H9 (cell line): Measurements from ENCODE around the gene AFF2. TPM values are rescaled to one million over a fixed set of nuclear protein-coding genes. Genes with fewer than 3 reads are reported as not detected.

ENCODE experiments used
- DNase-seq: peaks from one replicate; pipeline ENCODE4 v3.0.0-alpha.2; 2017
- H2AFZ ChIP-seq: one replicate; pipeline ENCODE4 v1.6.1; 2013; ENCODE audit warnings: mild to moderate bottlenecking, low read length, control low read depth, moderate library complexity
- H2AK5ac ChIP-seq: 2 replicates; pipeline ENCODE4 v1.6.1; 2013; ENCODE audit warnings: low read length, control low read depth, mixed read lengths; ENCODE audit not compliant: insufficient read length
- H2BK120ac ChIP-seq: one replicate; pipeline ENCODE4 v1.6.1; 2013; ENCODE audit warnings: low read depth, mild to moderate bottlenecking, low read length, control low read depth, inconsistent platforms; ENCODE audit not compliant: poor library complexity, severe bottlenecking
- H2BK12ac ChIP-seq: 2 replicates; pipeline ENCODE4 v1.6.1; 2013; ENCODE audit warnings: low read length, control low read depth, mixed read lengths, low read depth; ENCODE audit not compliant: insufficient read length
- H2BK15ac ChIP-seq: 2 replicates; pipeline ENCODE4 v1.6.1; 2013; ENCODE audit warnings: low read depth, low read length, control low read depth
- H2BK20ac ChIP-seq: one replicate; pipeline ENCODE4 v1.6.1; 2013; ENCODE audit warnings: low read depth, mild to moderate bottlenecking, low read length, control low read depth, inconsistent platforms; ENCODE audit not compliant: poor library complexity, severe bottlenecking
- H2BK5ac ChIP-seq: 2 replicates; pipeline ENCODE4 v1.6.1; 2013; ENCODE audit warnings: low read length, control low read depth, mixed read lengths; ENCODE audit not compliant: insufficient read length
- H3K14ac ChIP-seq: 2 replicates; pipeline ENCODE4 v1.6.1; 2013; ENCODE audit warnings: low read length, control low read depth; ENCODE audit not compliant: insufficient read depth
- H3K18ac ChIP-seq: 2 replicates; pipeline ENCODE4 v1.6.1; 2013; ENCODE audit warnings: low read depth, mild to moderate bottlenecking, mixed read lengths, low read length, control low read depth; ENCODE audit not compliant: insufficient read length
- H3K23ac ChIP-seq: 2 replicates; pipeline ENCODE4 v1.6.1; 2013; ENCODE audit warnings: low read length, control low read depth, mixed read lengths, low read depth; ENCODE audit not compliant: insufficient read length
- H3K23me2 ChIP-seq: 2 replicates; pipeline ENCODE4 v1.6.1; 2013; ENCODE audit warnings: low read depth, mild to moderate bottlenecking, mixed read lengths, low read length, control low read depth; ENCODE audit not compliant: insufficient read length, poor library complexity, severe bottlenecking
- H3K27ac ChIP-seq: 2 replicates; pipeline ENCODE4 v1.5.1; 2013; ENCODE audit warnings: low read length, control low read depth, mixed read lengths, low read depth; ENCODE audit not compliant: insufficient read length
- H3K27me3 ChIP-seq: 2 replicates; pipeline ENCODE4 v1.6.1; 2013; ENCODE audit warnings: low read length, control low read depth, inconsistent platforms; ENCODE audit not compliant: insufficient read depth
- H3K4ac ChIP-seq: 2 replicates; pipeline ENCODE4 v1.6.1; 2013; ENCODE audit warnings: low read depth, mild to moderate bottlenecking, control low read depth, inconsistent platforms, low read length, moderate library complexity
- H3K4me1 ChIP-seq: 2 replicates; pipeline ENCODE4 v1.6.1; 2013; ENCODE audit warnings: low read length, control low read depth, inconsistent platforms; ENCODE audit not compliant: insufficient read depth
- H3K4me2 ChIP-seq: 2 replicates; pipeline ENCODE4 v1.6.1; 2013; ENCODE audit warnings: low read length, control low read depth, mixed read lengths; ENCODE audit not compliant: insufficient read length, insufficient read depth
- H3K56ac ChIP-seq: 2 replicates; pipeline ENCODE4 v1.6.1; 2013; ENCODE audit warnings: low read depth, mild to moderate bottlenecking, mixed read lengths, low read length, control low read depth; ENCODE audit not compliant: insufficient read length
- H3K79me1 ChIP-seq: 2 replicates; pipeline ENCODE4 v1.6.1; 2013; ENCODE audit warnings: low read depth, mild to moderate bottlenecking, moderate library complexity, low read length, control low read depth, inconsistent platforms; ENCODE audit not compliant: insufficient read depth, poor library complexity, severe bottlenecking
- H3K79me2 ChIP-seq: 2 replicates; pipeline ENCODE4 v1.6.1; 2013; ENCODE audit warnings: low read length, control low read depth, inconsistent platforms; ENCODE audit not compliant: insufficient read depth
- H3K9ac ChIP-seq: 2 replicates; pipeline ENCODE4 v1.6.1; 2013; ENCODE audit warnings: low read length, control low read depth, mixed read lengths; ENCODE audit not compliant: insufficient read length; ENCODE audit errors: extremely low read depth
- H3K9me3 ChIP-seq: one replicate; pipeline ENCODE4 v1.6.1; 2013; ENCODE audit warnings: low read depth, low read length, inconsistent platforms; ENCODE audit not compliant: control insufficient read depth
- H3T11ph ChIP-seq: one replicate; pipeline ENCODE4 v1.6.1; 2013; ENCODE audit warnings: mild to moderate bottlenecking, low read length, control low read depth, inconsistent platforms
- H4K20me1 ChIP-seq: one replicate; pipeline ENCODE4 v1.6.1; 2013; ENCODE audit not compliant: control insufficient read depth, insufficient read length, insufficient read depth
- H4K5ac ChIP-seq: 2 replicates; pipeline ENCODE4 v1.6.1; 2013; ENCODE audit warnings: low read depth, mild to moderate bottlenecking, mixed read lengths, low read length, control low read depth; ENCODE audit not compliant: insufficient read length
- H4K8ac ChIP-seq: replicated peaks from 2 replicates; pipeline ENCODE4 v1.6.1; 2013; ENCODE audit warnings: low read length, control low read depth, mixed read lengths, low read depth; ENCODE audit not compliant: insufficient read length
- H4K91ac ChIP-seq: 2 replicates; pipeline ENCODE4 v1.6.1; 2013; ENCODE audit warnings: low read depth, mild to moderate bottlenecking, moderate library complexity, mixed read lengths, low read length, control low read depth; ENCODE audit not compliant: insufficient read length
- H3K27ac Mint-ChIP-seq, 3 experiments: 2 replicates in 2 of 3; 3 replicates in 1 of 3; pipeline ENCODE4 v1.8.0; 2020 to 2021; ENCODE audit warnings: mixed read lengths in 3 of 3, mild to moderate bottlenecking in 1 of 3, moderate library complexity in 1 of 3
- H3K27me3 Mint-ChIP-seq: 2 replicates; pipeline ENCODE4 v1.8.0; 2021; ENCODE audit warnings: low read depth, mild to moderate bottlenecking, moderate library complexity, mixed read lengths
- H3K36me3 Mint-ChIP-seq, 3 experiments: 2 replicates in 2 of 3; 3 replicates in 1 of 3; pipeline ENCODE4 v1.8.0; 2020 to 2021; ENCODE audit warnings: low read depth in 3 of 3, mixed read lengths in 3 of 3; ENCODE audit not compliant: insufficient read depth in 1 of 3
- H3K4me1 Mint-ChIP-seq, 2 experiments: 2 replicates each; pipeline ENCODE4 v1.8.0; 2020; ENCODE audit warnings: mixed read lengths in 2 of 2
- H3K4me3 Mint-ChIP-seq, 2 experiments: 2 replicates in 1 of 2; 3 replicates in 1 of 2; pipeline ENCODE4 v1.8.0; 2020 to 2021; ENCODE audit warnings: mild to moderate bottlenecking in 2 of 2, mixed read lengths in 2 of 2, moderate library complexity in 1 of 2
- H3K9me3 Mint-ChIP-seq, 2 experiments: 2 replicates in 1 of 2; 3 replicates in 1 of 2; pipeline ENCODE4 v1.8.0; 2020; ENCODE audit warnings: mild to moderate bottlenecking in 2 of 2, mixed read lengths in 2 of 2, moderate library complexity in 1 of 2
- WGBS: extraction: QIAGEN DNeasy Blood & Tissue Kit; methylation state at CpG from one replicate; pipeline ENCODE4 v1.1.7; 2013; ENCODE audit warnings: missing lambda C conversion rate, low lambda C conversion rate, mixed read lengths; ENCODE audit not compliant: insufficient read length; ENCODE audit errors: extremely low coverage; 5-methylcytosine and 5-hydroxymethylcytosine counted together
- total RNA-seq: library from RNA; stranded (reverse); gene quantifications from 2 replicates; pipeline ENCODE4 v1.2.1, GENCODE V29; 2021
- TF ChIP-seq, protein P1 (sequence below): fragments of 200-600 bp; sonication (generic); conservative IDR thresholded peaks from 3 replicates; pipeline ENCODE4 v1.8.0; 2021; ENCODE audit warnings: antibody characterized with exemption, mild to moderate bottlenecking

The AFF2 gene
- total RNA-seq, 1 experiment from 2014 or later = 14.6 TPM

DNA sequence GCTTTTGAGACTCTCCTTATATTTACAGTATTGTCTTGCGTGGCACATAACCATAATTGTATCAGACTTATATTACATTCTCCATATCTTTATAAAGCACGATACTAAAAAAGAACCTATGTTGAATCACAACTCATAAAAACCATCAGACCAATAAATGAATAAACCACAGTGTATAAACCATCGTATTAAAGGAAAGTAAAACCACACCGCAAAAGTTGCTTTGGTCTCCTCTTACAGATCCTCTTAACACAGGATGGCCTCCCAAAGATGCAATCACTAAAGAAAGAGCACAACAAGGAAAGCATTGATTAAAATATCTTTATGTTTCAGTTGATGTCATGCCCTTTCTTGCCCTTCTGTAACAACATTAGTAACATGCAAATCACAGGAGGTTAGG lies 437.9 kb downstream of the AFF2 start:
- TF ChIP-seq, protein P1, sequence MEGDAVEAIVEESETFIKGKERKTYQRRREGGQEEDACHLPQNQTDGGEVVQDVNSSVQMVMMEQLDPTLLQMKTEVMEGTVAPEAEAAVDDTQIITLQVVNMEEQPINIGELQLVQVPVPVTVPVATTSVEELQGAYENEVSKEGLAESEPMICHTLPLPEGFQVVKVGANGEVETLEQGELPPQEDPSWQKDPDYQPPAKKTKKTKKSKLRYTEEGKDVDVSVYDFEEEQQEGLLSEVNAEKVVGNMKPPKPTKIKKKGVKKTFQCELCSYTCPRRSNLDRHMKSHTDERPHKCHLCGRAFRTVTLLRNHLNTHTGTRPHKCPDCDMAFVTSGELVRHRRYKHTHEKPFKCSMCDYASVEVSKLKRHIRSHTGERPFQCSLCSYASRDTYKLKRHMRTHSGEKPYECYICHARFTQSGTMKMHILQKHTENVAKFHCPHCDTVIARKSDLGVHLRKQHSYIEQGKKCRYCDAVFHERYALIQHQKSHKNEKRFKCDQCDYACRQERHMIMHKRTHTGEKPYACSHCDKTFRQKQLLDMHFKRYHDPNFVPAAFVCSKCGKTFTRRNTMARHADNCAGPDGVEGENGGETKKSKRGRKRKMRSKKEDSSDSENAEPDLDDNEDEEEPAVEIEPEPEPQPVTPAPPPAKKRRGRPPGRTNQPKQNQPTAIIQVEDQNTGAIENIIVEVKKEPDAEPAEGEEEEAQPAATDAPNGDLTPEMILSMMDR = no peak
- H3K9ac ChIP-seq = no peak overlapping the region
- no peaks in the 10 kb centered on the region; a peak in 3 of 7 replicates for H3K36me3 Mint-ChIP-seq
- H3K4ac ChIP-seq = no peak overlapping the region
- H4K91ac ChIP-seq = no peak overlapping the region
- no peaks in the 10 kb centered on the region for H3K23me2 ChIP-seq
- no peaks in the 10 kb centered on the region for H4K20me1 ChIP-seq
- H3K9me3 Mint-ChIP-seq = peaks cover 41 to 51% of the 10 kb centered on the region in 2 experiments
- no peak overlapping the region for H3K18ac ChIP-seq
- H3K14ac ChIP-seq = no peak overlapping the region
- no peak overlapping the region for H3K27ac ChIP-seq
- H2BK5ac ChIP-seq = no peak overlapping the region
- H2AFZ ChIP-seq = no peak overlapping the region
- H3K27me3 Mint-ChIP-seq = no peaks in the 10 kb centered on the region
- no peaks in the 10 kb centered on the region for H3K79me1 ChIP-seq
- H2BK15ac ChIP-seq = no peak overlapping the region
- H3K56ac ChIP-seq = no peak overlapping the region
- H3T11ph ChIP-seq = no peak overlapping the region
- H3K4me1 Mint-ChIP-seq = 0 out of 4 replicates have a peak, but pooled peaks cover 0 to 2% of the 10 kb centered on the region in 2 experiments
- H2AK5ac ChIP-seq = no peak overlapping the region
- H3K9me3 ChIP-seq = peaks cover 48% of the 10 kb centered on the region
- H2BK12ac ChIP-seq = no peak overlapping the region
- no peaks in the 10 kb centered on the region for H3K4me1 ChIP-seq
- no peak overlapping the region for H3K4me3 Mint-ChIP-seq
- H4K5ac ChIP-seq = no peak overlapping the region
- no peak overlapping the region for H4K8ac ChIP-seq
- no peak overlapping the region for H2BK120ac ChIP-seq
- H3K23ac ChIP-seq = no peak overlapping the region
- H3K27me3 ChIP-seq = no peaks in the 10 kb centered on the region
- H3K27ac Mint-ChIP-seq = no peak overlapping the region
- WGBS = no CpG with 5 or more reads among the region's 4 CpGs
- H3K79me2 ChIP-seq = no peaks in the 10 kb centered on the region
- H2BK20ac ChIP-seq = no peak overlapping the region
- DNase-seq = no peak
- H3K4me2 ChIP-seq = no peak overlapping the region
